Ishikawa (cell line): ENCODE data around the gene BTBD9.

Experiments
- CEBPB ChIP-seq: IDR thresholded peaks from 2 replicates; pipeline ENCODE4 v1.6.1; 2012
- CREB1 ChIP-seq: IDR thresholded peaks from 2 replicates; pipeline ENCODE4 v1.6.1; 2012; ENCODE audit warnings: low read depth
- EGR1 ChIP-seq: IDR thresholded peaks from 2 replicates; pipeline ENCODE4 v1.6.1; 2012
- EP300 ChIP-seq: IDR thresholded peaks from 2 replicates; pipeline ENCODE4 v1.6.1; 2012; ENCODE audit warnings: borderline replicate concordance
- FOXM1 ChIP-seq: IDR thresholded peaks from 2 replicates; pipeline ENCODE4 v1.6.1; 2012; ENCODE audit warnings: low read depth, borderline replicate concordance
- NFIC ChIP-seq: IDR thresholded peaks from 2 replicates; pipeline ENCODE4 v1.6.1; 2012
- RAD21 ChIP-seq: IDR thresholded peaks from 2 replicates; pipeline ENCODE4 v1.6.1; 2012; ENCODE audit warnings: low read depth
- TAF1 ChIP-seq: IDR thresholded peaks from 2 replicates; pipeline ENCODE4 v1.6.1; 2012; ENCODE audit warnings: low read depth, mild to moderate bottlenecking
- TEAD4 ChIP-seq: IDR thresholded peaks from 2 replicates; pipeline ENCODE4 v1.6.1; 2012
- YY1 ChIP-seq: IDR thresholded peaks from 2 replicates; pipeline ENCODE4 v1.6.1; 2012; ENCODE audit warnings: low read depth
- ZBTB7A ChIP-seq: IDR thresholded peaks from 2 replicates; pipeline ENCODE4 v1.6.1; 2012; ENCODE audit warnings: low read depth
- TF ChIP-seq, protein P1 (sequence below): IDR thresholded peaks from 2 replicates; pipeline ENCODE4 v1.6.1; 2012; ENCODE audit warnings: low read depth, mild to moderate bottlenecking
- TF ChIP-seq, protein P2 (sequence below): IDR thresholded peaks from 2 replicates; pipeline ENCODE4 v1.6.1; 2012
- TF ChIP-seq, protein P3 (sequence below): IDR thresholded peaks from 2 replicates; pipeline ENCODE4 v1.6.1; 2012

DNA sequence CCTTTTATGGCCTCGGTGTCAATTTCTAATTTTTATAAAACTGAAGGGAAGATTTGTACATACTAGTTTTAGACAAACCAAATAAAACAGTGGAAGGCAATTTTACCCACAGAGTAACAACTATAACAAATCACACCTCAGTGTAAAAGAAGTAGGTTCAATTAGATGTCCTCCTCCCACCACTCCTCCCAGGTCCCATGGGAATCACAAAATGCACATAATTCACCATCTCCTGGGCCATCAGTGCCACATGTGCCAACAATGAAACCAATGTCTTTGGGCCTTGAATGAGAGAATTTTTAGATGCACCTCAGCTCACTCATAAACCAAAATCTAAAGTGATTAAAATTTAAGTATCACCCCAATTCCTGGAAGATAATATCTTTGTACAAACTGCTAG is 267.8 kb downstream of the BTBD9 start:
- no peak for TF ChIP-seq RAD21
- TF ChIP-seq, protein P1, sequence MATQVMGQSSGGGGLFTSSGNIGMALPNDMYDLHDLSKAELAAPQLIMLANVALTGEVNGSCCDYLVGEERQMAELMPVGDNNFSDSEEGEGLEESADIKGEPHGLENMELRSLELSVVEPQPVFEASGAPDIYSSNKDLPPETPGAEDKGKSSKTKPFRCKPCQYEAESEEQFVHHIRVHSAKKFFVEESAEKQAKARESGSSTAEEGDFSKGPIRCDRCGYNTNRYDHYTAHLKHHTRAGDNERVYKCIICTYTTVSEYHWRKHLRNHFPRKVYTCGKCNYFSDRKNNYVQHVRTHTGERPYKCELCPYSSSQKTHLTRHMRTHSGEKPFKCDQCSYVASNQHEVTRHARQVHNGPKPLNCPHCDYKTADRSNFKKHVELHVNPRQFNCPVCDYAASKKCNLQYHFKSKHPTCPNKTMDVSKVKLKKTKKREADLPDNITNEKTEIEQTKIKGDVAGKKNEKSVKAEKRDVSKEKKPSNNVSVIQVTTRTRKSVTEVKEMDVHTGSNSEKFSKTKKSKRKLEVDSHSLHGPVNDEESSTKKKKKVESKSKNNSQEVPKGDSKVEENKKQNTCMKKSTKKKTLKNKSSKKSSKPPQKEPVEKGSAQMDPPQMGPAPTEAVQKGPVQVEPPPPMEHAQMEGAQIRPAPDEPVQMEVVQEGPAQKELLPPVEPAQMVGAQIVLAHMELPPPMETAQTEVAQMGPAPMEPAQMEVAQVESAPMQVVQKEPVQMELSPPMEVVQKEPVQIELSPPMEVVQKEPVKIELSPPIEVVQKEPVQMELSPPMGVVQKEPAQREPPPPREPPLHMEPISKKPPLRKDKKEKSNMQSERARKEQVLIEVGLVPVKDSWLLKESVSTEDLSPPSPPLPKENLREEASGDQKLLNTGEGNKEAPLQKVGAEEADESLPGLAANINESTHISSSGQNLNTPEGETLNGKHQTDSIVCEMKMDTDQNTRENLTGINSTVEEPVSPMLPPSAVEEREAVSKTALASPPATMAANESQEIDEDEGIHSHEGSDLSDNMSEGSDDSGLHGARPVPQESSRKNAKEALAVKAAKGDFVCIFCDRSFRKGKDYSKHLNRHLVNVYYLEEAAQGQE = no peak
- TF ChIP-seq CREB1 = no peak
- no peak for TF ChIP-seq YY1
- TF ChIP-seq, protein P2, sequence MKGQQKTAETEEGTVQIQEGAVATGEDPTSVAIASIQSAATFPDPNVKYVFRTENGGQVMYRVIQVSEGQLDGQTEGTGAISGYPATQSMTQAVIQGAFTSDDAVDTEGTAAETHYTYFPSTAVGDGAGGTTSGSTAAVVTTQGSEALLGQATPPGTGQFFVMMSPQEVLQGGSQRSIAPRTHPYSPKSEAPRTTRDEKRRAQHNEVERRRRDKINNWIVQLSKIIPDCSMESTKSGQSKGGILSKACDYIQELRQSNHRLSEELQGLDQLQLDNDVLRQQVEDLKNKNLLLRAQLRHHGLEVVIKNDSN = no peak
- no peak for TF ChIP-seq EGR1
- no peak for TF ChIP-seq CEBPB
- TF ChIP-seq FOXM1 = no peak
- no peak for TF ChIP-seq EP300
- TF ChIP-seq ZBTB7A = no peak
- TF ChIP-seq, protein P3, sequence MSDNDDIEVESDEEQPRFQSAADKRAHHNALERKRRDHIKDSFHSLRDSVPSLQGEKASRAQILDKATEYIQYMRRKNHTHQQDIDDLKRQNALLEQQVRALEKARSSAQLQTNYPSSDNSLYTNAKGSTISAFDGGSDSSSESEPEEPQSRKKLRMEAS = no peak
- no peak for TF ChIP-seq TAF1
- TF ChIP-seq TEAD4 = no peak
- TF ChIP-seq NFIC = no peak
